Germinal center (tissue), 1 donor: ENCODE measurements around the gene ZBTB24.

Source experiments
- DNase-seq: peaks from one replicate; pipeline ENCODE4 v3.0.0; 2012; ENCODE audit warnings: mixed read lengths, low spot score

Gene ZBTB24

DNA sequence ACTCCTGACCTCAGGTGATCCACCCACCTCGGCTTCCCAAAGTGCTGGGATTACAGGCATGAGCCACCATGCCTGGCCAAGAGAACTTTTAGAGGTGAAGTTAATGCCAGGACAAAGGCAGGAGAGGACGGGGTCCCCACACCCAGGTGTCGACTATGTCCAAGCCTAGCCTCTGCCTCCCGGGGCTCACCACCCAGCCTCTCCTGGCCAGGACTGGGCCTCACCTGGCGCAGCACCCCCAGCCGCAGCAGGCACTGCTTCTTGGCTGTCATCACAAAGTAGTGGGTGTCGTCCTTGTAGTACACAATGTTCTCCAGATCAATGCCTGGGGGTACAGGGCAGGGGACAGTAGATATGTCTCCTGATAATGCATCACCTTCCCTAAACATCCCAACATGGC is 31.6 kb downstream of the ZBTB24 start:
- no peak for DNase-seq

- no peak for DNase-seq
These were observed 32.2 kb downstream of the ZBTB24 start for GRCh38 chr6:109450801-109451200.

DNA sequence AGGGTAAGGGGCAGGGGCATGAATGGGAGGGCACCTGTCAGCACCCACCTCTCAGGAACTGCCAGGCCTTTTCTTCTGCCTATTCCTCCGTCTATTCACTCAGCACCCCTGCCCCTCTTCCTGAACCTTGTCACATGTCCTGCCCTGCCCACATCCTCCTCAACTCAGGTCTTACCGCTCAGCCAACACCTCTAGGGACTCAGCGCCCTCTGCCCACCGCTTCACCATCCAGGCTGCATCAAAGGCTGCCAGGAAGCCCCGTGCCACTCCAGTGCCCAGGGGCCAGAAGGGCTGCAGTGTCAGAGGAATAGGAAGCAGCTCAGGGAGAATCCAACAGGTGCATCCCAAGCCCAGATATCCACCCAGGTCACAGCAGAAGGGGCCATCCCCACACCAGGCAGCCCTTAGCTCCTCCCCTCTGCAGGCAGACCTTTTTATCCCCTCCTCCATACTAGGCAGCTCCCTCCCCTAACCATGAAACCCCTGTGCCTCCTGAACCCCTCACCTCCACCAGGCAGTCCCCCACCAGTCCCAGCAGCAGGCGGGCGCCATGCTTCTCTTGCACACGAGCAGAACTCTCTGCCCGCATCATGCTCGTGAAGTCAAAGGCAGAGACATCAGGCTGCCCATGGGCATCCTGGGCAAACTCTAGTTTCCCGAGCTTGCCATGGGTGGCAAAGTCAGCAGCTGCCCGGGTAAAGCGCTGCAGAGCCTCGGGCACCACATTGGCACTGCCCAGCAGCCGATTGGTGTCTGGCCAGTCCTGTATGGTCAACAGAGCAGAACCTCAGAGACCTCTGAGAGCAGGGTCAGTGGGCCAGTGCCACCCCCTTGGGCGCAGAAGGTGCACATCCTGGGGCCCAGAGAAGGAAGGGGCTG is 33.0 kb downstream of the ZBTB24 start:
- peak; percentile 20 for DNase-seq

DNA sequence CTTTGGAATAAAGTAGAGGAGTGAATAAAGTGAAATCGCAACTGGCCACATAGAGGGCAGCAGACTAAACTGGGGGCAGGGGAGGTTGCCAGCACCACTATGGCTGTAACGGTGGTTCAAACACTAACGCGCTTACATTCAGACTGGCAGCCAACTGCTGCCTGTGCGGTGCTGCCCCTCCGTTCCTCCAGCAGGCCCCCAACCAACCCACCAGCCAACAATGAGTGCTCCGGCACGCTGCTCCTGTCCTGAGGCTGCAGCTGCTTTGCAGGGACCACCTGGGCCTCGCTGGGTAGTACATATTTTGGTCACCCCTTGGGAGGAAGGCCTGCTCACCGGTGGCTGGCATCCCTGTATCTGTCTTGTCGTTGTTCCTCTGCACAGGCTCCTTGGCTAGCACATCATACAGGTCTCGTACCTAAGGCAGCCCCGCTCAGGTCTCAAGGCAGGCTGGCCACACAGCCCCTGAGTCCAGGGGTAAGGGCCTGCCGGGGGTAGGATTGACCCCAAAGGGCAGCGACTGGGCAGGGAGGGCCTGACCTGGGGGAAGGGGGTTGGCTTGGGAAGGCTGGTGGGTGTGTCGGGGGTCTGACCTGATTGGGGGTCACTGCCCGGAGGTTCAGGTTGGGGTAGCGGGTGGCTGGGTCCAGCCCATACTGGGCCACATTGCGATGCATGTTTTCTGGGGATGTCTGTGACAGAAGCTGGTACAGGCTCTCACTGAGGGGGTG is 33.8 kb downstream of the ZBTB24 start:
- DNase-seq, result no peak

- DNase-seq, result no peak
These were observed 34.4 kb downstream of the ZBTB24 start for GRCh38 chr6:109448615-109449014.

DNA sequence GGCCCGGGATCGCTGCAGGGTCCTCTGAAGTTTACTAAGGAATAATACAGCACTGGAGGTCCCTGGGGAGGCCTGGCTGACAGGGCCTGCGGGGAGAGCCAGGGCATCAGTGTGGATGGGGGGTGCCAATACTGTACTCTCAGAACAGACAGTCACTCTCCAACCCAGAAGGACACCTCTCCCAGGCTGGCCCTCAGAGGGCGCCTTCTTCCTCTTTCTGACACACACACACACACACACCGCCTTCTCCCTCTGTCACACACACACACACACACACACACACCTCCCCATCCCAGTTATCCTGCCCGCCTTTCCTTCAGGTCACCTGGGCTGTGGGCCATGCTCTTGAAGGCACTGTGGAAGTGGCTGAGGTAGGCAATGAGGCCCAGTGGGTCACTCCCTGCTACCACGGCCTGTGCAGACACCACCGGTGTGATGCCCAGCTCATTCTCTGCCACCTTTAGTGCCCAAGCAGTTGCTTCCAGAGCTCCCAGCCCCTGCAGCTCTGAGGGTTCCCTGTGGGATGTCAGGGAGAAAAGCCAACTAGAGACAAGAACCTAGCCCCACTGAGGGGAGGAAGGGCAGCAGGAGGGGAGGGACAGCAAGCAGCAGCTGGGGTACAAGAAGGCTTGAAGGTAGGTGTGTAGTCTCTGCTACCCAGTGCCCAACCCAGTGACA is 35.0 kb downstream of the ZBTB24 start:
- DNase-seq, result no peak

- DNase-seq, result no peak
These were observed 35.9 kb downstream of the ZBTB24 start for GRCh38 chr6:109447087-109447486.

- DNase-seq, result no peak
These were observed 36.5 kb downstream of the ZBTB24 start for GRCh38 chr6:109446541-109446940.

DNA sequence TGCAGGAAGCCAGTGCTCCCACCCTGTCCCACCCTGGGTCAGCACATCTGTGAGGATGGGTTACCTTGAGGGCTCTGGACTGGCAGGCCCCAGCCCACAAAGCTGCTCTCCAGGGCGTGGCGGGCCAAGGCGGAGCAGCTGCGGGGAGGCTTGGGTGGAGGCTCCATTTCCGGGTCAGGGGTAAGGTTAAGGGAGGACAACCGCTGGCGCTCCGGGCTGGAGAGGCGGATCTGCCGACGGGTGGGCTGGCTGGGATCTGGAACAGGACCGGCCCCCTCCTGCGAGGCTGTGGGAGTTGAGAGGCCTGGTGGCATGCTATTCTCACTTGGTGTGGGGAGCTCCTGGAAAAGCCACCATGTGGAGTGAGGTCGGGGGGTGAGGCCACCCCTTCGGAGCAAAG is 36.9 kb downstream of the ZBTB24 start:
- DNase-seq, result no peak

GRCh38 chr6:109445382-109445781 is 37.6 kb downstream of the ZBTB24 start:
- no peak for DNase-seq

DNA sequence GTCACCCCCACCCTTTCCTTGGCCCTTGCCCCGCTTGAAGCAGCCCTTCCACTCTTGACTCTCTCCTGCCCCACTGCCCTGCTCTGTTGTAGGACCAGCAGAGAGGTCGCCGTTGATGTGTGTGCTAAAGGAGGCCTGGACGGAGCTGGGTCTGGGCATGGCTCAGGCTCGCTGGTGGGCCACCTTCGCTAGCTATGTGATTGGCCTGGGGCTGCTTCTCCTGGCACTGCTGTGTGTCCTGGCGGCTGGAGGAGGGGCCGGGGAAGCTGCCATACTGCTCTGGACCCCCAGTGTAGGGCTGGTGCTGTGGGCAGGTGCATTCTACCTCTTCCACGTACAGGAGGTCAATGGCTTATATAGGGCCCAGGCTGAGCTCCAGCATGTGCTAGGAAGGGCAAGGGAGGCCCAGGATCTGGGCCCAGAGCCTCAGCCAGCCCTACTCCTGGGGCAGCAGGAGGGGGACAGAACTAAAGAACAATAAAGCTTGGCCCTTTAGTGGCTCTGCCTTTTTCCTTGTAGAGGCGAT is 39.5 kb downstream of the ZBTB24 start:
- no peak for DNase-seq

- no peak for DNase-seq
These were observed 40.6 kb downstream of the ZBTB24 start for GRCh38 chr6:109442393-109442924.

GRCh38 chr6:109441069-109441816 is 41.8 kb downstream of the ZBTB24 start:
- DNase-seq, result peak; percentile 39

DNA sequence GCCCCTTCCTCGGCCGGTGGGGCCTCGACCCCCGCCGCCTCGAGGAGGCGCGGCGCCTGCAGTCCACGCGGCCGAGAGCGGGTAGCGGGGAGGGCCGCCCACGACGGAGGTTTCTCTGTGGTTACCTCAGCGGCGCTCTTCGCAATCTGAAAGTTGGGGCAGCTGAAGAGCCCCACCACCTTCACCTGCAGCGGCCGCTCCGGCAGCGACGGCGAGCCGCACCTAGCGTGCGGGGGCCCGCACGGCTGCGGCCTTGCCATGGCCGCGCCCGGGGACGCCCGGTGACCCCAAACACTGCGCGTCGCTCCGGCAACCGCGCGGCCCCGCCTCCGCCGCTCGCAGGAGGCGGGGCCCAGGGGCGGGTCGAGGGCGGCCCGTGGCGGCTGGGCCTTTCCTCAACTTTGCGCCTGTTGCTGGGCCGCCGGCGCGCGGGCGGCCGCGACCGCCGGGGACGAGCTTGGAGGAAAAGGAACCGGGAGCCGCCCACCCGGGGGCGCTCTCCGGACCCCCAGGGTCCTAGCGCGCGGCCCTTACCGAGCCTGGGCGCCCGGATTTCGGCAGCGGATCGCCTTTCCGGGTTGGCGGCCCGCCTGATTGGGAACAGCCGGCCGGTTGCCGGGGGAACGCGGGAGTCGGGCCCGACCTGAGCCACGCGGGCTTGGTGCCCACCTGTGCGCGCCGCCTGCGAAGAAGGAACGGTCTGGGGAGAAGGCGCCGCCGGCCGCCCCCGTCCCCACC is 42.5 kb downstream of the ZBTB24 start, which contains the start of the genes PPIL6 and SMPD2:
Gene PPIL6 (minus strand): TSS at position 298 of the 738 bp plus-strand sequence. CDS start 38 bp downstream, at position 260.
Gene SMPD2 (plus strand): TSS at position 394 of the 738 bp plus-strand sequence. CDS start 398 bp downstream, outside the sequence.
- DNase-seq, result peak; percentile 90

GRCh38 chr6:109436041-109436440 is 47.0 kb downstream of the ZBTB24 start:
- DNase-seq, result no peak

- no peak for DNase-seq
These were observed 48.6 kb downstream of the ZBTB24 start for GRCh38 chr6:109434456-109434855.

GRCh38 chr6:109429496-109429895 is 53.5 kb downstream of the ZBTB24 start:
- DNase-seq, result no peak

- DNase-seq, result no peak
These were observed 54.0 kb downstream of the ZBTB24 start for GRCh38 chr6:109428889-109429477.

DNA sequence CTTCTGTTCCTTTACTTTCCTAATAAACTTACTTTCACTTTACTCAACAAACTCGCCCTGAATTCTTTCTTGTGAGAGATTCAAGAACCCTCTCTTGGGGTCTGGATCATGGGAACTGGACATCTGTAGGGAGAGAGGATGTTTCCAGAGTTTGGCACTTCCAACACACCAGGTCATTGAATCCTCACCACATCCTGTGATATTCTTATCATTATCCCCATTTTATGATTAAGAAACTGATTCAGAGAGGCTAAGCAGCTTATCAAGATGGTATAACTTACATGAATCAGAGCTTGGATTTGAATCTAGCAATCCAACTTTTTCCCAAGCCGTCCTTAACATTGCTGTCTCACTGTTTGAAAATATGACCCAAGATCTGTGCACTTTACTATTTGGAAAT is 58.1 kb downstream of the ZBTB24 start:
- DNase-seq, result no peak

- no peak for DNase-seq
These were observed 61.8 kb downstream of the ZBTB24 start for GRCh38 chr6:109421184-109421583.
